Ovary (tissue), 9 donors: Measurements from ENCODE around the gene UBXN2A. TPM values are rescaled to one million over a fixed set of nuclear protein-coding genes. Genes with fewer than 3 reads are reported as not detected.

Source experiments
- DNase-seq, 5 donors: peaks; one replicate each; pipeline ENCODE4 v3.0.0-alpha.2; 2019 to 2020
- H3K27ac ChIP-seq, 2 donors: fragments of 200-600 bp; one replicate each; pipeline versions ENCODE4 v1.5.1 to v1.8.0; 2019 to 2022
- H3K27me3 ChIP-seq: fragments of 200-600 bp; one replicate; pipeline ENCODE4 v1.8.0; 2022
- H3K36me3 ChIP-seq: fragments of 200-600 bp; sonication (generic); one replicate; pipeline ENCODE4 v1.5.1; 2019
- H3K4me1 ChIP-seq: one replicate; pipeline ENCODE4 v1.8.1; 2013; ENCODE audit warnings: mild to moderate bottlenecking, moderate library complexity; ENCODE audit not compliant: insufficient read depth
- H3K4me3 ChIP-seq: fragments of 200-600 bp; sonication (generic); one replicate; pipeline ENCODE4 v1.5.1; 2017
- H3K9me3 ChIP-seq, 2 donors: fragments of 200-600 bp in 1 of 2; sonication (generic) in 1 of 2; one replicate each; pipeline versions ENCODE4 v1.5.1 to v1.8.1; 2013 to 2019; ENCODE audit warnings: mild to moderate bottlenecking in 1 of 2, moderate library complexity in 1 of 2
- EP300 ChIP-seq: sonication (generic); formaldehyde crosslinking; IDR thresholded peaks from one replicate; pipeline ENCODE4 v1.6.1; 2017; ENCODE audit warnings: antibody characterized with exemption
- POLR2A ChIP-seq: fragments of 450-650 bp; IDR thresholded peaks from one replicate; pipeline ENCODE4 v1.6.1; 2017; ENCODE audit warnings: antibody characterized with exemption, mild to moderate bottlenecking, moderate library complexity
- WGBS, 3 donors: extraction: QIAGEN DNeasy Blood & Tissue Kit in 1 of 3; methylation state at CpG; one replicate each; pipeline versions ENCODE4 v1.1.5 to v1.1.7; 2013 to 2017; 5-methylcytosine and 5-hydroxymethylcytosine counted together
- intact Hi-C, 4 donors: fragments of 100-400 bp; cut with DNase I; formaldehyde crosslinking; loops; one replicate each; pipeline versions ENCODE4 v1.11.0 to v1.15.1; 2022 to 2023
- polyA plus RNA-seq, 2 donors: library from polyadenylated mRNA; stranded (reverse); fragments of 200-250 nt in 1 of 2; fragments of 350-450 nt in 1 of 2; fragmentation: Illumina TruSeq in 1 of 2; extraction: RNeasy Lipid Tissue Mini Kit (QIAGEN cat#74804) in 1 of 2; gene quantifications; one replicate each; pipeline ENCODE4 v1.2.3, GENCODE V29; 2013 to 2014
- total RNA-seq, 7 donors: library from RNA; depleted of rRNA in 2 of 7; stranded (reverse); fragments of >200 nt in 2 of 7; fragmentation: NEBNext Ultra II Directional in 3 of 7; extraction: Animal tissue kit (Norgen Biotek cat#: 25700) in 3 of 7; gene quantifications; one replicate each; pipeline versions ENCODE4 v1.1.0 to v1.2.4, GENCODE V29; 2016 to 2023
- TF ChIP-seq, protein P1 (sequence below), 3 donors: fragments of 450-650 bp in 2 of 3; fragments of 200-600 bp in 1 of 3; IDR thresholded peaks; one replicate each; pipeline versions ENCODE4 v1.5.1 to v1.8.0; 2016 to 2022; ENCODE audit warnings: antibody characterized with exemption in 3 of 3, mild to moderate bottlenecking in 1 of 3
- donor health status: DM: no; HTN: no; CAD: no; lungs with moderate emphysema.
- donor health status: DM: no; HTN: no; CAD: no.
- donor health status: Bipolar disorder and iron deficiency.
- donor health status: DM: yes; HTN: yes; CAD: no.
- donor health status: DM: no; HTN: no; CAD: no.
- donor health status: DM: yes; HTN: yes; CAD: no.

UBXN2A gene
- total and polyA plus RNA-seq, 9 donors, result 6.0 to 16.3 (median 14.0) TPM

DNA sequence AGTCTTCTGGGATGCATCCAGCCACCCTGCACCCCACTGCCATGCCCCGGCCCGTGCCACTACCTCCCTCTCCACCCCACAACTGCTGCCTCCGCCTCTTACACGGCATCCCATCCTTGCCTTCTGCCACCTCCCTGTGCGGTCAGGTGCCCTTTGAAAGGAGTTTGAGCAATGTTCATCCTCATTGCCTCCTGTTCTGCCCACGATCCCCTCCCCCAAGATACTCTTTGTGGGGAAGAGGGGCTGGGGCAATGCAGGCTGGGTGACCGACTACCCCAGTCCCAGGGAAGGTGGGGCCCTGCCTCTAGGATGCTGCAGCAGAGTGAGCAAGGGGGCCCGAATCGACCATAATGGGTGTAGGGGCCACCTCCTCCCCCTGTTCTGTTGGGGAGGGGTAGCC, 78.0 kb downstream of the UBXN2A start:
- no peak for TF ChIP-seq EP300
- TF ChIP-seq, protein P1, sequence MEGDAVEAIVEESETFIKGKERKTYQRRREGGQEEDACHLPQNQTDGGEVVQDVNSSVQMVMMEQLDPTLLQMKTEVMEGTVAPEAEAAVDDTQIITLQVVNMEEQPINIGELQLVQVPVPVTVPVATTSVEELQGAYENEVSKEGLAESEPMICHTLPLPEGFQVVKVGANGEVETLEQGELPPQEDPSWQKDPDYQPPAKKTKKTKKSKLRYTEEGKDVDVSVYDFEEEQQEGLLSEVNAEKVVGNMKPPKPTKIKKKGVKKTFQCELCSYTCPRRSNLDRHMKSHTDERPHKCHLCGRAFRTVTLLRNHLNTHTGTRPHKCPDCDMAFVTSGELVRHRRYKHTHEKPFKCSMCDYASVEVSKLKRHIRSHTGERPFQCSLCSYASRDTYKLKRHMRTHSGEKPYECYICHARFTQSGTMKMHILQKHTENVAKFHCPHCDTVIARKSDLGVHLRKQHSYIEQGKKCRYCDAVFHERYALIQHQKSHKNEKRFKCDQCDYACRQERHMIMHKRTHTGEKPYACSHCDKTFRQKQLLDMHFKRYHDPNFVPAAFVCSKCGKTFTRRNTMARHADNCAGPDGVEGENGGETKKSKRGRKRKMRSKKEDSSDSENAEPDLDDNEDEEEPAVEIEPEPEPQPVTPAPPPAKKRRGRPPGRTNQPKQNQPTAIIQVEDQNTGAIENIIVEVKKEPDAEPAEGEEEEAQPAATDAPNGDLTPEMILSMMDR (IDR thresholded peaks at IDR 0.05), result no peak
- TF ChIP-seq POLR2A, result no peak
- no peak for DNase-seq
- H3K9me3 ChIP-seq, result no peaks in the 10 kb centered on the region
- no peak overlapping the region for H3K27ac ChIP-seq
- H3K27me3 ChIP-seq, result no peaks in the 10 kb centered on the region
- H3K4me1 ChIP-seq, result no peaks in the 10 kb centered on the region
- intact Hi-C loops, result no loop called here
- H3K36me3 ChIP-seq, result no peaks in the 10 kb centered on the region
- H3K4me3 ChIP-seq, result no peak overlapping the region
- 79 to 85% (median 82%) methylated on average over 9 of the region's 9 CpGs for WGBS, 3 donors

DNA sequence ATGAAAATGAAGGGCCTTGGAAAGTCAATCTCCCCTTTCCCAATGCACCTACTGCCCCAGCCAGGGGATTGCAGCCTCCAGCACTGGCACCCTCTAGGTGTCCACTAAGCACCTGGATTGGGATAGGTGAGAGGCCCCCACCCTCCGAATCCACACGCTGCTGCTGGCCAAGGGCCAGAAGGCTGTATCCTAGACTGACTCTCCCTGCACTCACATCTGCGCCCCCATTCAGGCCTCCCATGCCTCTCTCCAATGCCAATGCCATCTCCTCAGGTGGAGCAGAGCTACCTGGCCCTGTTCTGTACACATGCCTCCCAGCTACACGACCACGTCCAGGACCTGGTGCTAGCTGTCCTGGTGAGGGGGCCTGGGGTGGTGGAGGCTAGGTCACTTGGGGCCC, 79.5 kb downstream of the UBXN2A start:
- H3K27me3 ChIP-seq, result no peaks in the 10 kb centered on the region
- H3K27ac ChIP-seq, result no peak overlapping the region
- H3K36me3 ChIP-seq, result no peaks in the 10 kb centered on the region
- no peak for DNase-seq
- 81 to 90% (median 90%) methylated on average over 5 of the region's 5 CpGs for WGBS, 3 donors
- TF ChIP-seq, protein P1 (IDR thresholded peaks at IDR 0.05), result no peak
- TF ChIP-seq POLR2A, result no peak
- no peak for TF ChIP-seq EP300
- H3K4me1 ChIP-seq, result no peaks in the 10 kb centered on the region
- intact Hi-C loops, result no loop called here
- no peak overlapping the region for H3K4me3 ChIP-seq
- H3K9me3 ChIP-seq, result no peaks in the 10 kb centered on the region

DNA sequence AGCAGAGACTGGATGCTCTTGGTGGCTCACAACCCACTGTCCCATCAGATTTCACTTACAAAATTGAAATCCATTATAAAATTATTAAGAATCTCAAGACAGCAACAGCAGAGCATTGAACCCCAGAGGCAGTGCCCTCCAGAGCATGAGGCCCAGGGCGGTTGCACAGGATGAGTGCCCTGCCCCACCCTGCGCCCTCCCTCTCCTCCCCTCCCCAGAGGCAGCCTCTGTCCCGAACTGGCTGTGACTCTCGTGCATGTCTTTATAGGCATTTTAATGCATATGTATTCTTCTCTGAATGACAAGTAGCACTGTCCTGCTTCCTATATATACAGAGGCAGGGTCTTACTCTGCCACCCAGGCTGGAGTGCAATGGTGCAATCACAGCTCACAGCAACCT, 80.0 kb downstream of the UBXN2A start:
- Histone ChIP-seq H3K9me3 (no peaks in the 10 kb centered on the region), H3K27ac (no peak overlapping the region), H3K27me3 (no peaks in the 10 kb centered on the region), H3K4me3 (no peak overlapping the region), H3K4me1 (no peaks in the 10 kb centered on the region), H3K36me3 (no peaks in the 10 kb centered on the region)
- DNase-seq, result no peak
- 79 to 89% (median 82%) methylated on average over 4 of the region's 4 CpGs for WGBS, 3 donors
- intact Hi-C loops, result no loop called here
- no peak for TF ChIP-seq EP300
- TF ChIP-seq, protein P1 (IDR thresholded peaks at IDR 0.05), result no peak
- no peak for TF ChIP-seq POLR2A

DNA sequence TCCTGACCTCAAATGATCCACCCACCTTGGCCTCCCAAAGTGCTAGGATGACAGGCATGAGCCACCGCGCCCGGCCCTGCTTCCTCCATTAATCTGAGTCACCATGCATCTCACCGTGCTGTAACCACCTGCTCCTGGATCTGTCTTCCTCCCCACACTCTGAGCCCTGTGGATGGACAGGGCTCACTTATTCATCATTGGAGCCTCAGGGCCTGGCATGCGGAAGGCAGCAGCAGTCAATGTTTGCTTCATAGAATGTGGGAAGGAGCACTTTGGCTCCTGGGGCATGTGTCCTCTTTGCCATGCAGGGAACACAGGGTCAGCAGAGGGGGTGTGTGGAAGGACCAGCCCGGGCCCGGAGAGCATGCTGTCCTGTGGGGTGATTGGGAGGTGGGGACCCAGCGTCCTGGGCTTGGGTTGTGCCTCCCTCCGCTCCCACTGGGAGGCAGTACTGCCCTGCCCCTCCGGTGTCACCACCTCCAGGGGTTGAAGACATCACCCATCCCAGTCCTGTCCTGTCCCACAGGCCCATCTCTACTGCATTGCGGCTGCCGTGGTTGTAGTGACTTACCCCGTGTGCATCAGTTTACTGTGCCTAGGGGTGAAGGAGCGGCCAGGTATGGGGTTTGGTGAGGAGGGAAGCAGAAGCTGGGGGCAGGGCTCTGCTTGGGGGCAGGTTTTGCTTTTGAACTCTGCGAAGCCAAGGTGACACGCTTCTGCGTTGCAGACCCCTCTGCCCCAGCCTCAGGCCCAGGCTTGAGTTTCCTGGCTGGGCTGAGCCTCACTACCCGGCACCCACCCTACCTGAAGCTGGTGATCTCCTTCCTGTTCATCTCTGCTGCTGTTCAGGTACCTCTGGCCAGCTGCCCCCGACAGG, 81.1 kb downstream of the UBXN2A start:
- Histone ChIP-seq H3K4me1 (no peaks in the 10 kb centered on the region), H3K27ac (no peak overlapping the region), H3K27me3 (no peaks in the 10 kb centered on the region), H3K9me3 (no peaks in the 10 kb centered on the region), H3K36me3 (no peaks in the 10 kb centered on the region), H3K4me3 (no peak overlapping the region)
- no peak for DNase-seq
- WGBS, 3 donors, result 74 to 79% (median 77%) methylated on average over 18 to 19 of the region's 19 CpGs
- TF ChIP-seq POLR2A, result no peak
- TF ChIP-seq, protein P1 (IDR thresholded peaks at IDR 0.05), result no peak
- no peak for TF ChIP-seq EP300
- intact Hi-C loops, result no loop called here
